Esophagus (tissue), 2 donors: ENCODE data around the gene TP73. TPM values are rescaled to one million over a fixed set of nuclear protein-coding genes. Genes with fewer than 3 reads are reported as not detected.

ENCODE experiments used
- H3K27ac ChIP-seq, 2 donors: one replicate each; pipeline ENCODE4 v1.5.1; 2013; ENCODE audit warnings: low read depth in 2 of 2, mild to moderate bottlenecking in 2 of 2, inconsistent platforms in 1 of 2, low read length in 1 of 2, moderate library complexity in 1 of 2
- H3K27me3 ChIP-seq, 2 donors: one replicate each; pipeline ENCODE4 v1.6.1; 2013; ENCODE audit warnings: low read length in 2 of 2, control low read depth in 1 of 2, mild to moderate bottlenecking in 1 of 2; ENCODE audit not compliant: insufficient read depth in 2 of 2, control insufficient read depth in 1 of 2
- H3K36me3 ChIP-seq, 2 donors: one replicate each; pipeline ENCODE4 v1.6.1; 2013; ENCODE audit warnings: low read length in 1 of 2; ENCODE audit not compliant: control insufficient read depth in 2 of 2, insufficient read depth in 2 of 2
- H3K4me1 ChIP-seq, 2 donors: one replicate each; pipeline ENCODE4 v1.6.1; 2013; ENCODE audit warnings: low read length in 1 of 2; ENCODE audit not compliant: control insufficient read depth in 2 of 2, insufficient read depth in 2 of 2
- H3K4me3 ChIP-seq, 2 donors: one replicate each; pipeline ENCODE4 v1.5.1; 2013; ENCODE audit warnings: low read length in 2 of 2, mild to moderate bottlenecking in 2 of 2, low read depth in 1 of 2, moderate library complexity in 1 of 2
- H3K9me3 ChIP-seq, 2 donors: one replicate each; pipeline ENCODE4 v1.6.1; 2013; ENCODE audit warnings: mild to moderate bottlenecking in 2 of 2, low read depth in 1 of 2, low read length in 1 of 2, moderate library complexity in 1 of 2; ENCODE audit not compliant: control insufficient read depth in 2 of 2, insufficient read depth in 1 of 2
- WGBS, 2 donors: extraction: QIAGEN DNeasy Blood & Tissue Kit; methylation state at CpG; one replicate each; pipeline ENCODE4 v1.1.7; 2013; 5-methylcytosine and 5-hydroxymethylcytosine counted together
- polyA plus RNA-seq, 2 donors: library from polyadenylated mRNA; stranded (reverse); fragments of 200-250 nt; gene quantifications; one replicate each; pipeline ENCODE4 v1.2.3, GENCODE V29; 2013
- donor health status: healthy with polysubstance abuse.
- donor health status: Bipolar disorder and iron deficiency.

The TP73 gene
- polyA plus RNA-seq, 2 donors = 3.5 to 6.0 TPM

- Histone ChIP-seq H3K27me3 (peaks cover 0 to 3% of the 10 kb centered on the region in 2 donors), H3K27ac (no peak overlapping the region), H3K36me3 (no peaks in the 10 kb centered on the region), H3K9me3 (peaks cover 0 to 4% of the 10 kb centered on the region in 2 donors), H3K4me1 (peaks cover 3 to 6% of the 10 kb centered on the region in 2 donors), H3K4me3 (no peak overlapping the region)
- 75 to 84% methylated on average over 22 of the region's 22 CpGs for WGBS, 2 donors
Observed at GRCh38 chr1:3609016-3609768, 43.1 kb upstream of the TP73 start.

- Histone ChIP-seq H3K36me3 (no peaks in the 10 kb centered on the region), H3K4me3 (no peak overlapping the region), H3K4me1 (peaks cover 3 to 6% of the 10 kb centered on the region in 2 donors), H3K27me3 (peaks cover 0 to 3% of the 10 kb centered on the region in 2 donors), H3K27ac (no peak overlapping the region), H3K9me3 (no peaks in the 10 kb centered on the region)
- 64 to 70% methylated on average over 21 to 24 of the region's 24 CpGs for WGBS, 2 donors
Observed at GRCh38 chr1:3609769-3610526, 42.4 kb upstream of the TP73 start.

- H3K36me3 ChIP-seq = no peaks in the 10 kb centered on the region
- peak overlapping the region; percentile 20 to 31 for H3K4me3 ChIP-seq
- 3% methylated on average over 27 of the region's 27 CpGs for WGBS, 2 donors
- H3K27ac ChIP-seq = no peak overlapping the region
- H3K27me3 ChIP-seq = peaks cover 0 to 3% of the 10 kb centered on the region in 2 donors
- H3K9me3 ChIP-seq = no peaks in the 10 kb centered on the region
- H3K4me1 ChIP-seq = peaks cover 3 to 6% of the 10 kb centered on the region in 2 donors
Observed at GRCh38 chr1:3610527-3611169, 41.7 kb upstream of the TP73 start.

- Histone ChIP-seq H3K4me1 (peaks cover 3 to 6% of the 10 kb centered on the region in 2 donors), H3K36me3 (no peaks in the 10 kb centered on the region), H3K27ac (no peak within 1 kb of the TSS), H3K27me3 (peaks cover 0 to 3% of the 10 kb centered on the region in 2 donors), H3K9me3 (no peaks in the 10 kb centered on the region), H3K4me3 (peak within 1 kb of the TSS; percentile 20 to 31)
- 2% methylated on average over 67 to 87 of the region's 87 CpGs for WGBS, 2 donors
Observed at GRCh38 chr1:3611170-3612019, 40.9 kb upstream of the TP73 start, which contains the start of gene MEGF6. MEGF6 (minus strand) TSS chr1:3611508; CDS start chr1:3611268, 240 bp downstream.

GRCh38 chr1:3612123-3612522 lies 40.2 kb upstream of the TP73 start:
- H3K27ac ChIP-seq = no peak overlapping the region
- no peak overlapping the region for H3K4me3 ChIP-seq
- 63 to 66% methylated on average over 7 of the region's 7 CpGs for WGBS, 2 donors
- no peaks in the 10 kb centered on the region for H3K9me3 ChIP-seq
- H3K4me1 ChIP-seq = peaks cover 3 to 6% of the 10 kb centered on the region in 2 donors
- peaks cover 0 to 3% of the 10 kb centered on the region in 2 donors for H3K27me3 ChIP-seq
- no peaks in the 10 kb centered on the region for H3K36me3 ChIP-seq

GRCh38 chr1:3614755-3615742 lies 37.3 kb upstream of the TP73 start:
- Histone ChIP-seq H3K4me1 (peaks cover 3 to 5% of the 10 kb centered on the region in 2 donors), H3K27ac (no peak overlapping the region), H3K9me3 (no peaks in the 10 kb centered on the region), H3K4me3 (no peak overlapping the region), H3K36me3 (no peaks in the 10 kb centered on the region), H3K27me3 (peaks cover 0 to 3% of the 10 kb centered on the region in 2 donors)
- WGBS, 2 donors = 58 to 60% methylated on average over 20 of the region's 20 CpGs

GRCh38 chr1:3616861-3617260 lies 35.5 kb upstream of the TP73 start:
- Histone ChIP-seq H3K36me3 (no peaks in the 10 kb centered on the region), H3K9me3 (no peaks in the 10 kb centered on the region), H3K27ac (no peak overlapping the region), H3K27me3 (no peaks in the 10 kb centered on the region), H3K4me3 (no peak overlapping the region), H3K4me1 (no peaks in the 10 kb centered on the region)
- 86 to 89% methylated on average over 9 of the region's 9 CpGs for WGBS, 2 donors

- H3K36me3 ChIP-seq = no peaks in the 10 kb centered on the region
- WGBS, 2 donors = 80 to 83% methylated on average over 17 to 18 of the region's 18 CpGs
- H3K4me1 ChIP-seq = no peaks in the 10 kb centered on the region
- no peak overlapping the region for H3K4me3 ChIP-seq
- H3K9me3 ChIP-seq = no peaks in the 10 kb centered on the region
- H3K27me3 ChIP-seq = no peaks in the 10 kb centered on the region
- no peak overlapping the region for H3K27ac ChIP-seq
Observed at GRCh38 chr1:3617806-3618345, 34.4 kb upstream of the TP73 start.
